GM19025 (cell line): ENCODE measurements around the gene TJAP1.
"Not testable (repeated sequence)": the region's sequence is repeated elsewhere in the genome, so short reads cannot be mapped to it uniquely, and the experiment has no call there.

ENCODE experiments used
- ATAC-seq: cut with Tn5 transposase; IDR thresholded peaks from one replicate; pipeline ENCODE4 v1.9.1; 2021; ENCODE audit warnings: mild to moderate bottlenecking, low read depth, moderate library complexity; ENCODE audit not compliant: unreplicated experiment

TJAP1 gene

GRCh38 chr6:43452896-43453295 lies 24.5 kb upstream of the TJAP1 start:
- no peak for ATAC-seq

- no peak for ATAC-seq
Measured at GRCh38 chr6:43453831-43454230, 23.5 kb upstream of the TJAP1 start.

GRCh38 chr6:43454290-43454695 lies 23.1 kb upstream of the TJAP1 start:
- no peak for ATAC-seq

GRCh38 chr6:43454696-43455530 lies 22.5 kb upstream of the TJAP1 start:
- ATAC-seq: no peak

GRCh38 chr6:43455531-43456428 lies 21.6 kb upstream of the TJAP1 start, which contains the start of gene DLK2:
DLK2 (minus strand) TSS chr6:43455548; CDS start chr6:43454825, 723 bp downstream.
- no peak for ATAC-seq

GRCh38 chr6:43457643-43458042 lies 19.7 kb upstream of the TJAP1 start:
- no peak for ATAC-seq

- ATAC-seq: not testable (repeated sequence)
Measured at GRCh38 chr6:43458154-43458553, 19.2 kb upstream of the TJAP1 start.

- no peak for ATAC-seq
Measured at GRCh38 chr6:43459535-43459934, 17.8 kb upstream of the TJAP1 start.

GRCh38 chr6:43460032-43460431 lies 17.3 kb upstream of the TJAP1 start:
- no peak for ATAC-seq

- no peak for ATAC-seq
Measured at GRCh38 chr6:43461936-43462335, 15.4 kb upstream of the TJAP1 start.

GRCh38 chr6:43464337-43464736 lies 13.0 kb upstream of the TJAP1 start:
- no peak for ATAC-seq

- no peak for ATAC-seq
Measured at GRCh38 chr6:43465948-43466347, 11.4 kb upstream of the TJAP1 start.

- ATAC-seq: not testable (repeated sequence)
Measured at GRCh38 chr6:43467265-43467664, 10.1 kb upstream of the TJAP1 start.

- no peak for ATAC-seq
Measured at GRCh38 chr6:43467752-43468151, 9.6 kb upstream of the TJAP1 start.

- ATAC-seq: no peak
Measured at GRCh38 chr6:43468240-43468639, 9.1 kb upstream of the TJAP1 start.

GRCh38 chr6:43468748-43469681 lies 8.4 kb upstream of the TJAP1 start:
- no peak for ATAC-seq

- no peak for ATAC-seq
Measured at GRCh38 chr6:43469947-43470346, 7.4 kb upstream of the TJAP1 start.

- no peak for ATAC-seq
Measured at GRCh38 chr6:43471399-43471798, 6.0 kb upstream of the TJAP1 start.

GRCh38 chr6:43472515-43472914 lies 4.9 kb upstream of the TJAP1 start:
- ATAC-seq: no peak

- no peak for ATAC-seq
Measured at GRCh38 chr6:43475516-43475915, 1.9 kb upstream of the TJAP1 start.
